WTC11 (cell line): ENCODE results near the gene ZAR1L. TPM values are rescaled to one million over a fixed set of nuclear protein-coding genes. Genes with fewer than 3 reads are reported as not detected.

Experiments used
- ATAC-seq: fragments of 200-7000 bp; cut with Tn5 transposase; 2 replicates; pipeline ENCODE4 v1.10.0; 2021; ENCODE audit warnings: mild to moderate bottlenecking, moderate library complexity
- CTCF ChIA-PET: fragments of 300-600 bp; sonication (Branson Sonifier 250); formaldehyde crosslinking; loops from one replicate; lab custom pipeline; 2021; ENCODE audit warnings: antibody characterized with exemption; lab: Charles Lee
- POLR2A ChIA-PET: fragments of 350-600 bp; sonication (Branson Sonifier 250); formaldehyde crosslinking; loops from one replicate; lab custom pipeline; 2021; ENCODE audit warnings: antibody characterized with exemption; lab: Charles Lee
- DNase-seq: peaks from one replicate; pipeline ENCODE4 v3.0.0; 2021; ENCODE audit warnings: low spot score
- H3K27ac Mint-ChIP-seq: 2 replicates; pipeline ENCODE4 v1.8.0; 2021; ENCODE audit warnings: mixed read lengths
- H3K27me3 Mint-ChIP-seq: 2 replicates; pipeline ENCODE4 v1.8.0; 2021; ENCODE audit warnings: low read depth, mild to moderate bottlenecking, moderate library complexity, mixed read lengths
- H3K36me3 Mint-ChIP-seq: 2 replicates; pipeline ENCODE4 v1.8.0; 2021; ENCODE audit warnings: mixed read lengths
- H3K4me1 Mint-ChIP-seq: 2 replicates; pipeline ENCODE4 v1.8.0; 2022; ENCODE audit warnings: mixed read lengths
- H3K4me3 Mint-ChIP-seq: 2 replicates; pipeline ENCODE4 v1.8.0; 2021; ENCODE audit warnings: mild to moderate bottlenecking, moderate library complexity, mixed read lengths
- H3K9me3 Mint-ChIP-seq: 2 replicates; pipeline ENCODE4 v1.8.0; 2021; ENCODE audit warnings: mixed read lengths
- CREM ChIP-seq: sonication (generic); formaldehyde crosslinking; IDR thresholded peaks from 2 replicates; pipeline ENCODE4 v1.8.1; 2022; ENCODE audit warnings: mild to moderate bottlenecking, missing genetic modification reagents, moderate library complexity
- E2F4 ChIP-seq: sonication (generic); formaldehyde crosslinking; IDR thresholded peaks from 2 replicates; pipeline ENCODE4 v1.8.1; 2022; ENCODE audit warnings: low read depth, mild to moderate bottlenecking, moderate library complexity, missing genetic modification reagents, borderline replicate concordance
- GRHL2 ChIP-seq: fragments of 250-450 bp; sonication (Bioruptor Pico); IDR thresholded peaks from 2 replicates; pipeline ENCODE4 v1.8.0; 2022; ENCODE audit warnings: mild to moderate bottlenecking, moderate library complexity; ENCODE audit not compliant: insufficient replicate concordance, severe bottlenecking
- GTF2I ChIP-seq: fragments of 250-450 bp; sonication (Bioruptor Pico); conservative IDR thresholded peaks from 2 replicates; pipeline ENCODE4 v1.4.0; 2021; ENCODE audit warnings: mild to moderate bottlenecking
- KAT7 ChIP-seq: sonication (generic); formaldehyde crosslinking; IDR thresholded peaks from 2 replicates; pipeline ENCODE4 v1.8.1; 2023; ENCODE audit warnings: missing genetic modification reagents, mild to moderate bottlenecking, borderline replicate concordance
- MXD4 ChIP-seq: fragments of 250-450 bp; sonication (Bioruptor Pico); IDR thresholded peaks from 2 replicates; pipeline ENCODE4 v1.8.0; 2021; ENCODE audit warnings: mild to moderate bottlenecking, moderate library complexity, borderline replicate concordance
- NFE2L1 ChIP-seq: sonication (generic); formaldehyde crosslinking; IDR thresholded peaks from 2 replicates; pipeline ENCODE4 v1.8.1; 2023; ENCODE audit warnings: missing genetic modification reagents
- SP1 ChIP-seq: sonication (generic); formaldehyde crosslinking; conservative IDR thresholded peaks from 2 replicates; pipeline ENCODE4 v1.8.1; 2022; ENCODE audit warnings: missing genetic modification reagents
- ZNF423 ChIP-seq: fragments of 250-450 bp; sonication (Bioruptor Pico); IDR thresholded peaks from 2 replicates; pipeline ENCODE4 v2.1.2; 2022; ENCODE audit warnings: mild to moderate bottlenecking, moderate library complexity
- ZNF532 ChIP-seq: fragments of 250-450 bp; sonication (Bioruptor Pico); IDR thresholded peaks from 2 replicates; pipeline ENCODE4 v1.9.0; 2021; ENCODE audit warnings: mild to moderate bottlenecking, borderline replicate concordance
- ZNF671 ChIP-seq: fragments of 250-450 bp; sonication (Bioruptor Pico); IDR thresholded peaks from 2 replicates; pipeline ENCODE4 v1.8.0; 2021; ENCODE audit warnings: mild to moderate bottlenecking
- total RNA-seq: library from RNA; stranded (reverse); gene quantifications from 3 replicates; pipeline ENCODE4 v1.2.3, GENCODE V29; 2021
- TF ChIP-seq, protein P1 (sequence below): sonication (generic); formaldehyde crosslinking; IDR thresholded peaks from 2 replicates; pipeline ENCODE4 v1.8.0; 2023; ENCODE audit warnings: missing genetic modification reagents, mild to moderate bottlenecking, borderline replicate concordance
- TF ChIP-seq, protein P2 (sequence below): sonication (generic); formaldehyde crosslinking; IDR thresholded peaks from 2 replicates; pipeline ENCODE4 v1.8.0; 2022; ENCODE audit warnings: mild to moderate bottlenecking, missing genetic modification reagents
- TF ChIP-seq, protein P3 (sequence below): fragments of 200-600 bp; IDR thresholded peaks from 2 replicates; pipeline ENCODE4 v1.8.0; 2022; ENCODE audit warnings: antibody characterized with exemption

The ZAR1L gene
- total RNA-seq, 1 experiment from 2014 or later = 0.33 TPM

- TF ChIP-seq E2F4 (CRISPR knock-in tag) = no peak
- TF ChIP-seq, protein P1, sequence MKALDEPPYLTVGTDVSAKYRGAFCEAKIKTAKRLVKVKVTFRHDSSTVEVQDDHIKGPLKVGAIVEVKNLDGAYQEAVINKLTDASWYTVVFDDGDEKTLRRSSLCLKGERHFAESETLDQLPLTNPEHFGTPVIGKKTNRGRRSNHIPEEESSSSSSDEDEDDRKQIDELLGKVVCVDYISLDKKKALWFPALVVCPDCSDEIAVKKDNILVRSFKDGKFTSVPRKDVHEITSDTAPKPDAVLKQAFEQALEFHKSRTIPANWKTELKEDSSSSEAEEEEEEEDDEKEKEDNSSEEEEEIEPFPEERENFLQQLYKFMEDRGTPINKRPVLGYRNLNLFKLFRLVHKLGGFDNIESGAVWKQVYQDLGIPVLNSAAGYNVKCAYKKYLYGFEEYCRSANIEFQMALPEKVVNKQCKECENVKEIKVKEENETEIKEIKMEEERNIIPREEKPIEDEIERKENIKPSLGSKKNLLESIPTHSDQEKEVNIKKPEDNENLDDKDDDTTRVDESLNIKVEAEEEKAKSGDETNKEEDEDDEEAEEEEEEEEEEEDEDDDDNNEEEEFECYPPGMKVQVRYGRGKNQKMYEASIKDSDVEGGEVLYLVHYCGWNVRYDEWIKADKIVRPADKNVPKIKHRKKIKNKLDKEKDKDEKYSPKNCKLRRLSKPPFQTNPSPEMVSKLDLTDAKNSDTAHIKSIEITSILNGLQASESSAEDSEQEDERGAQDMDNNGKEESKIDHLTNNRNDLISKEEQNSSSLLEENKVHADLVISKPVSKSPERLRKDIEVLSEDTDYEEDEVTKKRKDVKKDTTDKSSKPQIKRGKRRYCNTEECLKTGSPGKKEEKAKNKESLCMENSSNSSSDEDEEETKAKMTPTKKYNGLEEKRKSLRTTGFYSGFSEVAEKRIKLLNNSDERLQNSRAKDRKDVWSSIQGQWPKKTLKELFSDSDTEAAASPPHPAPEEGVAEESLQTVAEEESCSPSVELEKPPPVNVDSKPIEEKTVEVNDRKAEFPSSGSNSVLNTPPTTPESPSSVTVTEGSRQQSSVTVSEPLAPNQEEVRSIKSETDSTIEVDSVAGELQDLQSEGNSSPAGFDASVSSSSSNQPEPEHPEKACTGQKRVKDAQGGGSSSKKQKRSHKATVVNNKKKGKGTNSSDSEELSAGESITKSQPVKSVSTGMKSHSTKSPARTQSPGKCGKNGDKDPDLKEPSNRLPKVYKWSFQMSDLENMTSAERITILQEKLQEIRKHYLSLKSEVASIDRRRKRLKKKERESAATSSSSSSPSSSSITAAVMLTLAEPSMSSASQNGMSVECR (CRISPR knock-in tag) = no peak
- TF ChIP-seq, protein P2, sequence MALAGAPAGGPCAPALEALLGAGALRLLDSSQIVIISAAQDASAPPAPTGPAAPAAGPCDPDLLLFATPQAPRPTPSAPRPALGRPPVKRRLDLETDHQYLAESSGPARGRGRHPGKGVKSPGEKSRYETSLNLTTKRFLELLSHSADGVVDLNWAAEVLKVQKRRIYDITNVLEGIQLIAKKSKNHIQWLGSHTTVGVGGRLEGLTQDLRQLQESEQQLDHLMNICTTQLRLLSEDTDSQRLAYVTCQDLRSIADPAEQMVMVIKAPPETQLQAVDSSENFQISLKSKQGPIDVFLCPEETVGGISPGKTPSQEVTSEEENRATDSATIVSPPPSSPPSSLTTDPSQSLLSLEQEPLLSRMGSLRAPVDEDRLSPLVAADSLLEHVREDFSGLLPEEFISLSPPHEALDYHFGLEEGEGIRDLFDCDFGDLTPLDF (CRISPR knock-in tag) = no peak
- TF ChIP-seq SP1 (CRISPR knock-in tag) = no peak
Observed at GRCh38 chr13:32323912-32324311, 8.7 kb upstream of the ZAR1L start (continued).

GRCh38 chr13:32320528-32320927, 5.4 kb upstream of the ZAR1L start:
- no peak for TF ChIP-seq ZNF671 (CRISPR knock-in tag)
- no peak for TF ChIP-seq NFE2L1 (CRISPR knock-in tag)
- TF ChIP-seq, protein P1 (CRISPR knock-in tag) = no peak
- POLR2A ChIA-PET = no interaction called here
- ATAC-seq (no peak), DNase-seq (no peak)
- peaks cover 35% of the 10 kb centered on the region for H3K36me3 Mint-ChIP-seq
- H3K27me3 Mint-ChIP-seq = no peaks in the 10 kb centered on the region
- CTCF ChIA-PET = no interaction called here
- no peaks in the 10 kb centered on the region for H3K9me3 Mint-ChIP-seq
- 0 out of 2 replicates have a peak, but pooled peaks cover 3% of the 10 kb centered on the region for H3K4me1 Mint-ChIP-seq
- H3K27ac Mint-ChIP-seq = no peak overlapping the region
- no peak overlapping the region for H3K4me3 Mint-ChIP-seq

DNA sequence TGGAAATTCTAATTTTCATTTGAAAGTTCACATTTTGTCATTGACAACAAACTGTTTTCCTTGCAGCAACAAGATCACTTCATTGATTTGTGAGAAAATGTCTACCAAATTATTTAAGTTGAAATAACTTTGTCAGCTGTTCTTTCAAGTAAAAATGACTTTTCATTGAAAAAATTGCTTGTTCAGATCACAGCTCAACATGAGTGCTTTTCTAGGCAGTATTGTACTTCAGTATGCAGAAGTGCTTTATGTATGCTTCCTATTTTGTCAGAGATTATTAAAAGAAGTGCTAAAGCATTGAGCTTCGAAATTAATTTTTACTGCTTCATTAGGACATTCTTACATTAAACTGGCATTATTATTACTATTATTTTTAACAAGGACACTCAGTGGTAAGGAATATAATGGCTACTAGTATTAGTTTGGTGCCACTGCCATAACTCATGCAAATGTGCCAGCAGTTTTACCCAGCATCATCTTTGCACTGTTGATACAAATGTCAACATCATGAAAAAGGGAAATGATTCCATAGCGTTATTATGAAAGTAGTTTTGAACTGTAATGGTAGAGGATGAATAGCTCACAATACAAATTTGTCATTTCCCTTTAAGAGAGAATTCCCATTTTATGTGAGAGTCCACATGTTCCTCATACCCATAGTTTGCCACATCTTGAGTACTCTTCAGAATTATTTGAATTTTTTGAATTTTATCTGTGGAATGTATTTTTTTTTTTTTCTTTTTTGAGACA, 2.7 kb upstream of the ZAR1L start:
- no peaks in the 10 kb centered on the region for H3K9me3 Mint-ChIP-seq
- no peak for ATAC-seq
- ChIA-PET CTCF (no interaction called here), POLR2A (no interaction called here)
- H3K36me3 Mint-ChIP-seq = peaks cover 24% of the 10 kb centered on the region
- H3K4me3 Mint-ChIP-seq = no peak overlapping the region
- peaks cover 12% of the 10 kb centered on the region for H3K4me1 Mint-ChIP-seq
- H3K27me3 Mint-ChIP-seq = no peaks in the 10 kb centered on the region; the same call in 1 of the 2 replicates
- no peak for DNase-seq
- no peak overlapping the region for H3K27ac Mint-ChIP-seq
- TF ChIP-seq SP1 (CRISPR knock-in tag) (no peak), KAT7 (CRISPR knock-in tag) (no peak), ZNF532 (CRISPR knock-in tag) (no peak), CREM (CRISPR knock-in tag) (no peak), ZNF423 (no peak), MXD4 (CRISPR knock-in tag) (no peak), GTF2I (CRISPR knock-in tag) (no peak), GRHL2 (CRISPR knock-in tag) (no peak)
- TF ChIP-seq, protein P3, sequence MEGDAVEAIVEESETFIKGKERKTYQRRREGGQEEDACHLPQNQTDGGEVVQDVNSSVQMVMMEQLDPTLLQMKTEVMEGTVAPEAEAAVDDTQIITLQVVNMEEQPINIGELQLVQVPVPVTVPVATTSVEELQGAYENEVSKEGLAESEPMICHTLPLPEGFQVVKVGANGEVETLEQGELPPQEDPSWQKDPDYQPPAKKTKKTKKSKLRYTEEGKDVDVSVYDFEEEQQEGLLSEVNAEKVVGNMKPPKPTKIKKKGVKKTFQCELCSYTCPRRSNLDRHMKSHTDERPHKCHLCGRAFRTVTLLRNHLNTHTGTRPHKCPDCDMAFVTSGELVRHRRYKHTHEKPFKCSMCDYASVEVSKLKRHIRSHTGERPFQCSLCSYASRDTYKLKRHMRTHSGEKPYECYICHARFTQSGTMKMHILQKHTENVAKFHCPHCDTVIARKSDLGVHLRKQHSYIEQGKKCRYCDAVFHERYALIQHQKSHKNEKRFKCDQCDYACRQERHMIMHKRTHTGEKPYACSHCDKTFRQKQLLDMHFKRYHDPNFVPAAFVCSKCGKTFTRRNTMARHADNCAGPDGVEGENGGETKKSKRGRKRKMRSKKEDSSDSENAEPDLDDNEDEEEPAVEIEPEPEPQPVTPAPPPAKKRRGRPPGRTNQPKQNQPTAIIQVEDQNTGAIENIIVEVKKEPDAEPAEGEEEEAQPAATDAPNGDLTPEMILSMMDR = no peak
